Activated CD4-positive, alpha-beta memory T cell treated with anti-CD3 and anti-CD28 coated beads for 36 hours (primary cell): ENCODE data around the gene AKNA. TPM values are rescaled to one million over a fixed set of nuclear protein-coding genes. Genes with fewer than 3 reads are reported as not detected.

ENCODE experiments used
- CTCF ChIA-PET: fragments of 350-600 bp; sonication (Branson Sonifier 250); formaldehyde crosslinking; loops from one replicate; lab custom pipeline; 2021; ENCODE audit warnings: antibody characterized with exemption, inconsistent platforms; lab: Charles Lee
- POLR2A ChIA-PET: fragments of 350-600 bp; sonication (Branson Sonifier 250); formaldehyde crosslinking; loops from one replicate; lab custom pipeline; 2021; ENCODE audit warnings: antibody characterized with exemption; lab: Charles Lee
- DNase-seq: peaks from one replicate; pipeline ENCODE4 v3.0.0-alpha.2; 2020
- H3K27ac Mint-ChIP-seq: one replicate; pipeline ENCODE4 v1.8.0; 2021; ENCODE audit warnings: mixed read lengths
- H3K27me3 Mint-ChIP-seq: one replicate; pipeline ENCODE4 v1.8.0; 2021; ENCODE audit warnings: mixed read lengths
- H3K36me3 Mint-ChIP-seq: one replicate; pipeline ENCODE4 v1.8.0; 2021; ENCODE audit warnings: mixed read lengths
- H3K4me1 Mint-ChIP-seq: one replicate; pipeline ENCODE4 v1.8.0; 2021; ENCODE audit warnings: low read depth, mixed read lengths
- H3K4me3 Mint-ChIP-seq: one replicate; pipeline ENCODE4 v1.8.0; 2021; ENCODE audit warnings: mild to moderate bottlenecking, mixed read lengths
- H3K9me3 Mint-ChIP-seq: one replicate; pipeline ENCODE4 v1.8.0; 2021; ENCODE audit warnings: mixed read lengths
- intact Hi-C: fragments of 100-400 bp; cut with micrococcal nuclease; formaldehyde crosslinking; loops from one replicate; pipeline ENCODE4 v1.15.1; 2023
- total RNA-seq, 2 experiments: library from RNA; stranded (reverse); gene quantifications; one replicate each; pipeline ENCODE4 v1.2.3, GENCODE V29; 2021

AKNA gene
- total RNA-seq, 2 experiments from 2014 or later: 127 to 130 TPM

DNA sequence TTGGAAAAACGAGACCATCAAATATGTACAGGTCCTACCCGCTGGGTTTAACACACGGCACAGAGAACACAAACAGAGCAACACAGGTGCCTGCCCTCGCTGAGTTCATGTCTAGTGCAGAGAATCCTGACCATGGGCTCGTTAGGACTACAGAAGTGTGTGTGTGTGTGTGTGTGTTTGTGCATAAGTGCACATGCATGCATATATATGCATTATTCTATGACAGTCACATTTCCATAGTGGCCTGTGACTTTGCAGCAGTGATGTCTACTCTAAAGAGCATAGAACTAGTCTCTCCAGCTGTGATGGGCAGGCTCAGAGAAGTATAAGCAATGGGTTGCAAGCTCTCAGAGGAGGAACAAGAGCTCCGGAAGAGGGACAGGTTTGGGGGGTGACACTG is 30.4 kb downstream of the AKNA start:
- Mint-ChIP-seq H3K4me1 (peaks cover 33% of the 10 kb centered on the region), H3K9me3 (no peaks in the 10 kb centered on the region), H3K4me3 (no peak overlapping the region), H3K27ac (peak overlapping the region; percentile 70), H3K36me3 (peaks cover 57% of the 10 kb centered on the region), H3K27me3 (no peaks in the 10 kb centered on the region)
- no peak for DNase-seq
- intact Hi-C loops: no loop called here
- CTCF ChIA-PET: no interaction called here
- POLR2A ChIA-PET: no interaction called here

- no peak for DNase-seq
- no peaks in the 10 kb centered on the region for H3K27me3 Mint-ChIP-seq
- peak overlapping the region; percentile 39 for H3K27ac Mint-ChIP-seq
- H3K9me3 Mint-ChIP-seq: no peaks in the 10 kb centered on the region
- peaks cover 56% of the 10 kb centered on the region for H3K36me3 Mint-ChIP-seq
- CTCF ChIA-PET: no interaction called here
- POLR2A ChIA-PET: interaction anchor here (8.5 kb wide), 1 partner anchor 29 kb away, joined by 77 read pairs; the partner anchor contains the start of gene AKNA
- H3K4me3 Mint-ChIP-seq: no peak overlapping the region
- peaks cover 37% of the 10 kb centered on the region for H3K4me1 Mint-ChIP-seq
- intact Hi-C loops: no loop called here
These were observed 31.0 kb downstream of the AKNA start for GRCh38 chr9:114356792-114357191.

DNA sequence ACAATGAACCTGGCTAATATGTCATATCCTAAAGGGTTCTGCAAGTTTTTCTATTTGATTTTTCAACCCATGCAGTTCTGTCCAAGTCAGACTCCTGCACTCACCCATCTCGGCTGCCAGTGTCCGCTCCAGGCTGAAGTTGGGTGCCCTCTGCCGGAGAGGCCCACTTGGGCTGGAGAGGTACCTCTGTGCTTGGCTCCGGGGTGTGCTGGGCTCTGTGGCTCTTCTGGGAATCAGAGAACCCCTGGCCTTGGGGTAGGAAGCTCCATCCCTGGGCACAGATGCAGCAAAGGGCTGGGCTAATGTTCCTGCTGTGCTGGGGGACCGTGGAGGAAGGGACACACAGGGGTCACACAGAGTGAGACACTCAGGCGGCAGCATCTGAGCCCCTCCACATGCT is 32.0 kb downstream of the AKNA start:
- H3K27me3 Mint-ChIP-seq: no peaks in the 10 kb centered on the region
- H3K4me1 Mint-ChIP-seq: peaks cover 35% of the 10 kb centered on the region
- ChIA-PET POLR2A (interaction anchor here (1.1 to 8.5 kb wide), 2 partner anchors 9 to 30 kb away, joined by 5 to 77 read pairs; partner anchors contain the start of gene AKNA), CTCF (no interaction called here)
- H3K27ac Mint-ChIP-seq: no peak overlapping the region
- intact Hi-C loops: no loop called here
- H3K36me3 Mint-ChIP-seq: peaks cover 51% of the 10 kb centered on the region
- no peaks in the 10 kb centered on the region for H3K9me3 Mint-ChIP-seq
- no peak for DNase-seq
- no peak overlapping the region for H3K4me3 Mint-ChIP-seq

DNA sequence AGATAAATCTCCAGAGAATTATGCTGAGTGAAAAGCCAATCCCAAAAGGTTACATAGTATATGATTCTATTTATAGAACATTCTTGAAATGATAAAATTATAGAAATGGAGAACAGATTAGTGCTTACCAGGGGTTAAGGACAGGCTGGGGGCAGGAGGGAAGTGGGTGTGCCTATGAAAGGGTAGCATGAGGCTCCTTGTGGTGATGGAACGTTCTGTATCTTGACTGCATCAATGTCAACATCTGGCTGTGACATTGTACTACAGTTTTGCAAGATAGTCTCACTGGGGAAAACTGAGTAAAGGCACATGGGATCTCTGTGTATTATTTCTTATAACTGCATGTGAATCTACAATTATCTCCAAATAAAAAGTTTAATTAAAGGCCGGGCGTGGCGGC is 35.9 kb downstream of the AKNA start:
- H3K9me3 Mint-ChIP-seq: no peaks in the 10 kb centered on the region
- no peak overlapping the region for H3K4me3 Mint-ChIP-seq
- H3K27me3 Mint-ChIP-seq: no peaks in the 10 kb centered on the region
- peaks cover 48% of the 10 kb centered on the region for H3K4me1 Mint-ChIP-seq
- intact Hi-C loops: no loop called here
- peaks cover 59% of the 10 kb centered on the region for H3K36me3 Mint-ChIP-seq
- DNase-seq: no peak
- CTCF ChIA-PET: interaction anchor here (0.7 kb wide), 1 partner anchor 155 kb away, joined by 3 read pairs; no protein-coding TSS in a partner anchor
- peak overlapping the region; percentile 51 for H3K27ac Mint-ChIP-seq
- POLR2A ChIA-PET: interaction anchor here (0.6 to 8.5 kb wide), 2 partner anchors 15 to 34 kb away, joined by 3 to 77 read pairs; partner anchors contain the start of gene AKNA

DNA sequence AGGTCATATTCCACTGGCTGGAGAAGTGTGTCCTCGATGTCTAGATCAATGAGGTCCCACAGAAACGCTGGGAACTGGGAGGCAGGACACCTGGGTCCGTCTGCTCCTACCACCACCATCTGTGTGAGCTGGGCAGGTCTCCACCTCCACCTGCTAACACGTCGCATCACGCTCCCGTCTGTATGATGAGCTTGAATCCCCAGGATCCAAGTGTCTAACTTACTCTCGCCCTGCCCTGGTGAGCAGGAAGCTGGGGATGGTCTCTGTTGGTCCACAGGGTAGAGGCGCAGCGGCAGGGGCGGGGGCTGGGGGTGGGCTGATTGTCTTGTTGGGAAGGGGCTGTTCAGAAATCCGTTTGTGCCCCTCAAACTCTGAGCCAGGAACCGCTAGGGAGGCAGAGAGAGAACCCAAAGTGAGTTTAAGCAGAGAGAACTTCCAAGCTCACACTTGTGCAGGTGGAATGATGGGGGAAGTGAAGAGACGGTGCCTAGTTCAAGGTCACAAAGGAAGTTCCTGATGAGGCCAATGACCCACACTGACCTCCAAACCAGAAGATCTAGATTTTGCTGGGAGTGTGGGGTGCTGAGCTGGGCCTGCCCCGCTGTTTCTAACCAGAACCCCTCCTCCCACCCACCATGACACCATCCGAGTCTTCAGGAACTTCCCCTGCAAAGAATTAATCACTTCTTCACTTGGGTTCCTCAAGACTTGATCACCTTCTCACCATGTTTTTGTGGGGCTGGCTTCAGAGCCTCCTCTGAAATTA is 37.0 kb downstream of the AKNA start:
- H3K4me1 Mint-ChIP-seq: peaks cover 48% of the 10 kb centered on the region

GRCh38 chr9:114349713-114350480 is 37.9 kb downstream of the AKNA start:
- no peak for DNase-seq
- H3K27me3 Mint-ChIP-seq: no peaks in the 10 kb centered on the region
- peaks cover 71% of the 10 kb centered on the region for H3K36me3 Mint-ChIP-seq
- H3K27ac Mint-ChIP-seq: peak overlapping the region; percentile 100
- POLR2A ChIA-PET: interaction anchor here (1.2 to 8.5 kb wide), 3 partner anchors 17 to 36 kb away, joined by 3 to 77 read pairs (median 4); partner anchors contain the start of gene AKNA
- intact Hi-C loops: loop anchor here (1.0 to 10.0 kb wide), 7 partner anchors 11 to 303 kb away; no protein-coding TSS in a partner anchor
- no peaks in the 10 kb centered on the region for H3K9me3 Mint-ChIP-seq
- peak overlapping the region; percentile 7 for H3K4me3 Mint-ChIP-seq
- CTCF ChIA-PET: interaction anchor here (0.7 to 1.4 kb wide), 4 partner anchors 10 to 48 kb away, joined by 3 to 6 read pairs (median 4); no protein-coding TSS in a partner anchor
- peaks cover 48% of the 10 kb centered on the region for H3K4me1 Mint-ChIP-seq

More for the DNA sequence above, 37.0 kb downstream of the AKNA start:
- Mint-ChIP-seq H3K9me3 (no peaks in the 10 kb centered on the region), H3K27me3 (no peaks in the 10 kb centered on the region), H3K27ac (peak overlapping the region; percentile 100), H3K36me3 (peaks cover 63% of the 10 kb centered on the region), H3K4me3 (no peak overlapping the region)
- ChIA-PET POLR2A (interaction anchor here (1.2 to 8.5 kb wide), 3 partner anchors 16 to 35 kb away, joined by 3 to 77 read pairs (median 4); partner anchors contain the start of gene AKNA), CTCF (interaction anchor here (1.3 to 1.4 kb wide), 2 partner anchors 34 to 47 kb away, joined by 4 to 6 read pairs; no protein-coding TSS in a partner anchor)
- peak; percentile 54 for DNase-seq
- intact Hi-C loops: no loop called here

DNA sequence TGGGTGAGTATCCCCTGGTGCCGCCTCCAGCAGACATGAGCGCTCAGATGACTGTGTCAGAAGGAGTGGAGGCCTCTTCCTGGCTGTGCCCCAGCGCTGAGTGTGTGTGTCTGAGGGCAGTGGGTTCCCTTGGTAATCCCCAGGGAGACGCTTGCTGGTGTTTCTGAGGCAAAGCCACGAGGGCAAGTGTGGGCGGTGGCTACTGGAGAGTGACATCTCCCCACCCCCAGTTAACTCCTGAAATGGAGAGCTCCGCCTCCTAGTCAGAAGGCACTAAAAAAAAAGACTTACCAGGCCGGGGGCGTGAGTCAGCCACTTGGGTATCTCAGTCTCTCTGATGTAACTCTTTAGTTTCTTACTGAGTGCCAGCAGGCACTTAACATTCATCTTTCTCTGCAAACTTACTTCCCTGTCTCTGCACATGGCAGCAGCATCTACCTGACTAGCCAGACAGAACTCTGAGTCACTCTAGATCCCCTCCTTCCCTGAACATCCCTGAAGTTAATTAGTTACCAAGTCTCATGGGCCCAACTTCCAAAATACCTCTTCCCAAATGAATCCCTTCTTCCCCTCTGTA is 38.8 kb downstream of the AKNA start:
- Mint-ChIP-seq H3K27ac (peak overlapping the region; percentile 100), H3K9me3 (no peaks in the 10 kb centered on the region), H3K4me3 (peak overlapping the region; percentile 40), H3K4me1 (peaks cover 46% of the 10 kb centered on the region), H3K27me3 (no peaks in the 10 kb centered on the region), H3K36me3 (peaks cover 76% of the 10 kb centered on the region)
- ChIA-PET POLR2A (interaction anchor here (0.6 to 8.5 kb wide), 3 partner anchors 10 to 369 kb away, joined by 3 to 77 read pairs (median 7); partner anchors contain the start of gene AKNA), CTCF (interaction anchor here (0.7 to 1.6 kb wide), 6 partner anchors 9 to 49 kb away, joined by 3 to 9 read pairs (median 3); no protein-coding TSS in a partner anchor)
- intact Hi-C loops: loop anchor here (1.0 to 10.0 kb wide), 7 partner anchors 10 to 304 kb away; no protein-coding TSS in a partner anchor
- DNase-seq: peak; percentile 97

DNA sequence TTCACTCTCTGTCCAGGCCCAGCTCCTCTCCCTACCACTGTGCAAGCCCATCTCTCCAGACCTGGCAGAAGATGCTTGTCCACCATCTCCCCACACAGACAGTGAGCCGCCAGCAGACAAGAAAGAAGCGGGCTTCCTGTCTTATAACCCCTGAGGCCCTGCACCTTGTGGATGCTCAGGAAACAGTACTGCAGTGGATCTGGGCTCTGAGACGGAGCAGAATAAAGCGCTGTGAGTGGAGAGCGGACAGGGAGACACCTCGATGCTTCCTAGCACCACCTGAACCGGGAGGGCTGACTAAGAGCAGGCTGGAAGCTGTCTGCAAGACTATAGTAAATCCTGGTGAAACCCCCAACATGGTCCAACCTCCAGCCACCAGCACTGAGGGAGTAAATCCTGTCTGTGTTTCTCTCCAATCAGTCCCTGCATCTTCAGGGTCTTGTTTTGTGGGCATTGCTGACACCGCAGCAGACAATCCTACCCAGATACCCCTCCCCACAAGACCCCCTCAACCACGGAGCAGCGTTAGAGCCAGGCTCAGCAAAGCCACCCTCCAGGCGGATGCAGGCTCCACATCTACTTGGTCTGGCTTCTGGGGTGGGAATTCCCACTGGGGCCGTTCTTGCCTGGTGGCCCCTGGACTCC is 39.4 kb downstream of the AKNA start:
- H3K36me3 Mint-ChIP-seq: peaks cover 80% of the 10 kb centered on the region
- H3K4me3 Mint-ChIP-seq: peak overlapping the region; percentile 26
- ChIA-PET CTCF (interaction anchor here (1.0 to 1.6 kb wide), 6 partner anchors 10 to 57 kb away, joined by 3 to 9 read pairs (median 4); no protein-coding TSS in a partner anchor), POLR2A (interaction anchor here (0.6 to 8.5 kb wide), 4 partner anchors 10 to 370 kb away, joined by 3 to 77 read pairs (median 5); partner anchors contain the start of gene AKNA)
- peaks cover 46% of the 10 kb centered on the region for H3K4me1 Mint-ChIP-seq
- peak overlapping the region; percentile 100 for H3K27ac Mint-ChIP-seq
- intact Hi-C loops: loop anchor here (10.0 kb wide), 1 partner anchor 136 kb away; no protein-coding TSS in a partner anchor
- no peaks in the 10 kb centered on the region for H3K9me3 Mint-ChIP-seq
- no peak for DNase-seq
- H3K27me3 Mint-ChIP-seq: no peaks in the 10 kb centered on the region

DNA sequence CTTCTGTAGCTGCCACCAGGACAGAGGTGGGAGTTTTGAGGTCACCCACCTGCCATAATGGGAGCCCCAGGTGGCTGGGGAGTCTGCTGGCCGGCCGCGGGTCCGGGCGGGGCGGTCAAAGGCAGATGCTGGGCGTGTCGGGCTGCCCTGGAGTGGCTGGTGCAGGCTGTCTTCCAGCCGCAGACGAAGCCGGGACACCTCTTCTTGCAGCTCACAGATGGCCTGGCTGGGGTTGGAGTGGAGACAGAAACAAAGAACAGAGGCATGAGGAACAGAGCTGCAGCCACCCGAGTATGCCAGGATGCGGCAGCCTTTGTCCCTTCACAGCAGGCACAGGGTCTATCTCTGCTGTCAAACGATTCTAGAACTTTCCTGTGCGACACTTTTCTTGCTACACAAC is 40.1 kb downstream of the AKNA start:
- no peak for DNase-seq
- Mint-ChIP-seq H3K4me1 (peaks cover 42% of the 10 kb centered on the region), H3K9me3 (no peaks in the 10 kb centered on the region), H3K27ac (peak overlapping the region; percentile 100), H3K27me3 (no peaks in the 10 kb centered on the region), H3K36me3 (peaks cover 82% of the 10 kb centered on the region), H3K4me3 (no peak overlapping the region)
- CTCF ChIA-PET: interaction anchor here (1.3 to 1.5 kb wide), 2 partner anchors 9 to 58 kb away, joined by 4 read pairs; no protein-coding TSS in a partner anchor
- POLR2A ChIA-PET: interaction anchor here (1.2 to 2.2 kb wide), 2 partner anchors 9 to 38 kb away, joined by 3 to 7 read pairs; no protein-coding TSS in a partner anchor
- intact Hi-C loops: loop anchor here (10.0 kb wide), 1 partner anchor 137 kb away; no protein-coding TSS in a partner anchor

GRCh38 chr9:114346146-114346545 is 41.6 kb downstream of the AKNA start:
- POLR2A ChIA-PET: interaction anchor here (0.9 kb wide), 1 partner anchor 36 kb away, joined by 3 read pairs; no protein-coding TSS in a partner anchor
- Mint-ChIP-seq H3K9me3 (no peaks in the 10 kb centered on the region), H3K27ac (no peak overlapping the region), H3K4me3 (no peak overlapping the region), H3K36me3 (peaks cover 85% of the 10 kb centered on the region), H3K4me1 (peaks cover 38% of the 10 kb centered on the region), H3K27me3 (no peaks in the 10 kb centered on the region)
- CTCF ChIA-PET: no interaction called here
- intact Hi-C loops: loop anchor here (10.0 kb wide), 1 partner anchor 139 kb away; no protein-coding TSS in a partner anchor
- DNase-seq: no peak
